ENCODE data around the gene FAM168B.
A peak's percentile ranks its signal among the peaks of the same experiment; 100 is the strongest.
"Not testable (repeated sequence)": the region's sequence is repeated elsewhere in the genome, so short reads cannot be mapped to it uniquely, and the experiment has no call there.

Gene FAM168B

GRCh38 chr2:131094463-131095281, 1.4 kb upstream of the FAM168B start:
- TF ChIP-seq CTCF (conservative IDR thresholded peaks at IDR 0.05): no peak
- TF ChIP-seq ZFX (IDR thresholded peaks at IDR 0.05): no peak
- no peak overlapping the region for H3K27ac ChIP-seq

- TF ChIP-seq CTCF (conservative IDR thresholded peaks at IDR 0.05) (no peak), ZFX (IDR thresholded peaks at IDR 0.05) (no peak)
- peak overlapping the region; percentile 85 for H3K27ac ChIP-seq
These were observed 619 bp upstream of the FAM168B start for GRCh38 chr2:131093696-131094462.

- TF ChIP-seq CTCF (conservative IDR thresholded peaks at IDR 0.05) (no peak), ZFX (IDR thresholded peaks at IDR 0.05) (no peak)
- peak overlapping the region; percentile 85 for H3K27ac ChIP-seq
These were observed 728 bp downstream of the FAM168B start for GRCh38 chr2:131092458-131093005.

GRCh38 chr2:131085646-131086045, 7.6 kb downstream of the FAM168B start:
- H3K27ac ChIP-seq: no peak overlapping the region
- TF ChIP-seq CTCF (conservative IDR thresholded peaks at IDR 0.05) (no peak), ZFX (IDR thresholded peaks at IDR 0.05) (no peak)

- H3K27ac ChIP-seq: no peak overlapping the region
- no peak for TF ChIP-seq ZFX (IDR thresholded peaks at IDR 0.05)
- TF ChIP-seq CTCF (conservative IDR thresholded peaks at IDR 0.05): no peak
These were observed 12.1 kb downstream of the FAM168B start for GRCh38 chr2:131081190-131081589.

GRCh38 chr2:131079931-131080330, 13.3 kb downstream of the FAM168B start:
- not testable (repeated sequence) for H3K27ac ChIP-seq

GRCh38 chr2:131077966-131078365, 15.3 kb downstream of the FAM168B start:
- no peak overlapping the region for H3K27ac ChIP-seq
- TF ChIP-seq ZFX (IDR thresholded peaks at IDR 0.05) (no peak), CTCF (conservative IDR thresholded peaks at IDR 0.05) (no peak)
